ENCODE measurements around the gene TTYH2.
A peak's percentile ranks its signal among the peaks of the same experiment; 100 is the strongest.
"Not testable (repeated sequence)": the region's sequence is repeated elsewhere in the genome, so short reads cannot be mapped to it uniquely, and the experiment has no call there.

TTYH2 gene

DNA sequence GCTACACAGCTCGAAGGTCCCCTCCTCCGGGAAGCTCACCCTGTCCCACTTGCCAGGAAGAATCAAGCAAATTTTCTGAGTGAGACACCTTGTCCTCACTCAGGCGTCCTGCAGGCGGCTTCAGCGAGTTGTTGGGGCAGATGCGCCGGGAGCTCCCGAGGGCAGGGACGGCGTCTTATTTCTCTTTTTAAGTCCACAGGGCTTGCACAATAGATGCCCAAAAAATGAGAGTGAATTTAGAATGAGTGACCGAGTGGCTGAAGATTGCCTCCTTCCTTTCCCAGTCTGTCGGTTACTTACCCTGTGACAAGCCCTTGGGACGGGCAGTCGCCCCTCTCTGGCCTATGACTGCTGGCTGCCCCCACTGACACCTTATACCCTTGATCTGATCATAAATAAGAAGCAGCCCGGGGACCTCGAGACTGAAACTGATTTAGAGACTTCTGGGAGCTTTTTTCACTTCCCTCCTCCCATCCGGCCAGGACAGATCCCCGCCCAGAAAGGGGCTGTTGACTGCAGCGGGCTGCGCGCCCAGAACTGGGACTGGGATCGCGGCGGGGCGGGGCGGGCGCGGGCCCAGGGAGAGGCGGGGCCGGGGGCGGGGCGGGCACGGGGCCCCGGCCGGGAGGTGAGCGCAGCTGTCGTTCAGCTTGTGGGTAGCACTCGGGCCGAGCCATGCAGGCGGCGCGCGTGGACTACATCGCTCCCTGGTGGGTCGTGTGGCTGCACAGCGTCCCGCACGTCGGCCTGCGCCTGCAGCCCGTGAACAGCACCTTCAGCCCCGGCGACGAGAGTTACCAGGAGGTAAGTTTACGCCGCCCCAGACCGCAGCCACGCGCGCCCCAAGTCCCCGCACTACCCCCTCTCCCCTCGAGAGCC is at the start of gene TTYH2:
TSS of gene TTYH2 (plus strand) at position 659 of the 879 bp plus-strand sequence. CDS start at position 676, 17 bp downstream.
- DNase-seq (ENCODE audit: low read depth): peak; percentile 56
- H3K4me3 ChIP-seq (ENCODE audit: low read depth, low read length): peak within 1 kb of the TSS; percentile 62

DNA sequence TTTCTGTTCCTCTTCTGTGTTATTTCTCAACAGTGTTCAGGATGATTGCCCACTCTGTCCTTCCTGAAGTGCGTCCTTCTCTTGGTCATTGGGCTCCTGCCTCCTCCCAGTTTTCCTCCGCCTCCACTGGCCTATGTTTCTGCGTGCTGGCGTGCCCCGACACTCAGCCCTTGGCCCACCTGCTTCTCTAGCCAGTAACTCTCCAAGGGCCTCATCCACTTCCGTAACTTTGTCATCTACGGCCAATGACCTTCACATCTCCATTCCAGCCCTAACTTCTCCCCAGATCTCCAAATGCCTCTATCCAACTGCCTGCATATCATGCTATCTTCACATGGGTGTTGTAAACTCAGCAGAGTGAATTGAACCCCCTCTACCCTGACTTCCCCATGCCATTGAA is 49.5 kb upstream of the TTYH2 start:
- no peak overlapping the region for H3K4me3 ChIP-seq (ENCODE audit: low read depth, low read length)
- DNase-seq (ENCODE audit: low read depth): no peak

- no peak overlapping the region for H3K4me3 ChIP-seq (ENCODE audit: low read depth, low read length)
- DNase-seq (ENCODE audit: low read depth): no peak
Measured at GRCh38 chr17:74164446-74165045, 48.8 kb upstream of the TTYH2 start.

DNA sequence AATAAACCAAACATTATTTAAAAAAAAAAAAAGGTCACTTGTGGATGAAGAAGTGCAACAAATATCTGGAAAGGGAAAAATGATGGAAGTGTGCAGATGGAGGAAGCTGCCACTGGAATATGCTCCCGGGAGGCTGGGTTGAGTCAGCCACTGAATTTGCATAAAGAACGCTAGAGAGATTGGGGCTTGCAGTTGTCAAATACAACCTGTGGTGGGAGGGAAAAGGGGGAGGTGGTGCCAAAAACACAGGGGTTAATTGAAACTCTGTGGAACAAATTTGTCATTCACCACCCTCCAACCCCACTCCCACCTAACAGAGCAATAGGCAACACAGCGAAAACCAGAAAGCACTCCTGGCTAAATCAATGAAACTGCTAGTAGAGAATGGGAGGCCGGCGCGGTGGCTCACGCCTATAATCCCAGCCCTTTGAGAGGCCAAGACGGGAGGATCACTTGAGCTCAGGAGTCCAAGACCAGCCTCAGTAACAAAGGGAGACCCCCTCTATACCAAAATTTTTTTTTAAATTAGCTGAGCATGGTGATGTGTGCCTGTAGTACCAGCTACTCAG is 47.5 kb upstream of the TTYH2 start:
- no peak for DNase-seq (ENCODE audit: low read depth)
- no peak overlapping the region for H3K4me3 ChIP-seq (ENCODE audit: low read depth, low read length)

- H3K4me3 ChIP-seq (ENCODE audit: low read depth, low read length): no peak overlapping the region
- no peak for DNase-seq (ENCODE audit: low read depth)
Measured at GRCh38 chr17:74170924-74171323, 42.4 kb upstream of the TTYH2 start.

- DNase-seq (ENCODE audit: low read depth): no peak
- no peak overlapping the region for H3K4me3 ChIP-seq (ENCODE audit: low read depth, low read length)
Measured at GRCh38 chr17:74172700-74173099, 40.7 kb upstream of the TTYH2 start.

DNA sequence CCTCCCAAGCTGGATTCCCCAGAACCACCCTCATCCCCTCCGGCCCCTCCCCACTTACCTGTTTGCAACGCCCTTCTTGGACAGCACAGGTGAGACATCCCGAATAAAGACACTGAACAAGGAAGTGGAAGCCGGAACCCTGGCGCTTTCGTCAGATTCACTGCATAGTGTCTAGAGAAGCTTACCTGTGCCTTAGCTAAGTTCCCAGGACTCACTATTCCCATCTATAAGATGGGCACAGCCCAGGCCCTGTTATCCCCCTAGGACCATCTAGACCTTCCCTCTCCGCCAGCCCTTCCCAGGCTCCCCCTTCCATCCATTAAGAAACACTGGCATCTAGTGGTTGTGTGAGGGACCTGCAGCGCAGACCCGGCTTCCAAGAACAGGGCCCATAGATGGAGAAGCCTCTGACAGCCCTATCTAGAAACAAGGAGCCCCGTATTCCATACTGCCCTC is 36.8 kb upstream of the TTYH2 start:
- no peak for DNase-seq (ENCODE audit: low read depth)
- H3K4me3 ChIP-seq (ENCODE audit: low read depth, low read length): no peak overlapping the region

GRCh38 chr17:74177018-74177450 is 36.3 kb upstream of the TTYH2 start:
- no peak for DNase-seq (ENCODE audit: low read depth)
- H3K4me3 ChIP-seq (ENCODE audit: low read depth, low read length): no peak overlapping the region

GRCh38 chr17:74179576-74179975 is 33.8 kb upstream of the TTYH2 start:
- DNase-seq (ENCODE audit: low read depth): no peak
- H3K4me3 ChIP-seq (ENCODE audit: low read depth, low read length): no peak overlapping the region

- H3K4me3 ChIP-seq (ENCODE audit: low read depth, low read length): no peak overlapping the region
- no peak for DNase-seq (ENCODE audit: low read depth)
Measured at GRCh38 chr17:74180336-74180735, 33.0 kb upstream of the TTYH2 start.

- no peak for DNase-seq (ENCODE audit: low read depth)
- no peak overlapping the region for H3K4me3 ChIP-seq (ENCODE audit: low read depth, low read length)
Measured at GRCh38 chr17:74181341-74181740, 32.0 kb upstream of the TTYH2 start.

GRCh38 chr17:74182041-74182723 is 31.2 kb upstream of the TTYH2 start:
- H3K4me3 ChIP-seq (ENCODE audit: low read depth, low read length): no peak overlapping the region
- DNase-seq (ENCODE audit: low read depth): no peak

DNA sequence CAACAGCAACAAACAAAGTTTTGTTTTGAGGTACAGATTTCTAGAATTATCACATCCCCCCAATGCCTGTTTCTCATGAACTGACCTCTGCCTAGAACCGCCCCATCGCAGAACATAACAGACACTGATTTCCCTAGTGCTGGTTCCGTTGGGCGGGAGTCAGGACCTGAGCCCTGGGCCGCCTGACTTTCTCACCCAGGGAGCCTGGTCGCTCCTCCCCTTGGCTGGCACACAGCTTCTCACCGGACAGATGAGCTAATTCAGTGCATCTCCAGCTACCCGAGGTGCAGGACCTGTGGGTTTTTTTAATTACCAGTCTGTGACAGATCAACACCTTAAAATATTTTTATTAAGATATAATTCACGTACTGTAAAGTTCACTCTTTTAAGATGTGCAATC is 30.0 kb upstream of the TTYH2 start:
- no peak overlapping the region for H3K4me3 ChIP-seq (ENCODE audit: low read depth, low read length)
- no peak for DNase-seq (ENCODE audit: low read depth)

DNA sequence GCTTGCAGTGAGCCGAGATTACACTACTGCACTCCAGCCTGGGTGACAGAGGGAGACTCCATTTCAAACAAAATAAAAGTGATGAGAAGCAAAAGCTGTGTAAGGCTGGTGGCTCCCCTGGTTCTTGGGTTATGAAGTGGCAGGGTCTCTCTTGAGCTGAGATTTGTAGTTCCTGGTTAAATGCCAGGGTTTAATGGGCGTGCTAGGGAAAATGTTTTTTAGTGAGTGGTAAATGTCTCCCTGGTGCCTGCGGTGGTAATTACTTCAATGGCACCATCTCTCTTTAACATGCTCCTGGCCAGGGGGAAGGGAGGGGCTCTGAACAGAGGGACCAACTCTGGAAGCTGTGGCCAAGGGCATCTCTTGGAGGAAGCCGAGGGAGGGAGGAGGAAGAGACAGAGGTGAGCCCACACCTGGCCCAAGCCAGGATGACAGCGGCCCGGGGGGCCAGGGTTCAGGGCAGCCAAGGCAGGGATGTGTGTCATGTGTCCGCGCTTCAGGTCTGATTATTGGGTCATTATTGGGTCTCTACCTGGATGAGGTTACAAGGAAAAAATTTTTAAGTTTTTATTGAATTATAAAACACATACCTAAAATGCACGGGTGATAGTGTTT is 27.7 kb upstream of the TTYH2 start:
- DNase-seq (ENCODE audit: low read depth): no peak
- H3K4me3 ChIP-seq (ENCODE audit: low read depth, low read length): no peak overlapping the region

GRCh38 chr17:74186498-74186897 is 26.9 kb upstream of the TTYH2 start:
- no peak overlapping the region for H3K4me3 ChIP-seq (ENCODE audit: low read depth, low read length)

DNA sequence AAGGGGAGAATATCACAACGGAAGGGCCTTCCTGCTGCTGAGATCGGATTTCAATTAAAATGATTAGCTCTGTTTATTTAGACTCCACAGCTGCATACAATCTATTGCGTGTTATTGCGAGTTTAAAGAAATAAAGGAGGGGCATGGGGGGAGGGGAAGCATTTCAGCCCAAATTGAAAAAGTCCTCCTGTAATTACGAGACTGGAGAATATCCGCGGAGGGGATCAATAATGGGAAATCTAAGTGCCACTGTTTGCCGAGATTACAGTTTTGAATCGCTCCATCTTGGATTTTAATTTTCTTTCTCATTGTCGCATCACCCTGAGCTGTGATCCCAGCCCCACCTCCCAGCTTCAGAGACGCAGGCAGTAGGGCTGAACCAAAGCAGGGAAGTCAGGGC is 25.6 kb upstream of the TTYH2 start:
- no peak overlapping the region for H3K4me3 ChIP-seq (ENCODE audit: low read depth, low read length)
- DNase-seq (ENCODE audit: low read depth): no peak

More at GRCh38 chr17:74186498-74186897, 26.9 kb upstream of the TTYH2 start:
- no peak for DNase-seq (ENCODE audit: low read depth)

GRCh38 chr17:74188687-74189086 is 24.7 kb upstream of the TTYH2 start:
- DNase-seq (ENCODE audit: low read depth); H3K4me3 ChIP-seq (ENCODE audit: low read depth, low read length): not testable (repeated sequence)

DNA sequence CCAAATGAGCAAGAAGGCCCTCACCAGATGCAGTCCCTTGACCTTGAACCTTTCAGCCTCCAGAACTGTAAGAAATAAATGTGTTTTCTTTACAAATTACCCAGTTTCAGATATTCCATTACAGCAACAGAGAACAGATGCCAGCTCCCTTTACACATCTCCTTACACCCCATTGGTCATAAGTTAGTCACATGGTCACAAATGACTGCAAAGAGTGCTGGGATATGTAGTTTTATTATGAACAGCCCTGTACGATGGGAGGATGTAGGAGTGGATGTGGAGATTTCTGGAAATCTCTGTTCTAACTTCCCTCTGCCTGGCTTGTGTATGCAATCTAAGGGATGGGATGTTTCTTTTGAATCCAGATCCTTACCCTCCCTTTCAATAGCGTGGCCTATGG is 23.2 kb upstream of the TTYH2 start:
- H3K4me3 ChIP-seq (ENCODE audit: low read depth, low read length): no peak overlapping the region
- DNase-seq (ENCODE audit: low read depth): no peak

DNA sequence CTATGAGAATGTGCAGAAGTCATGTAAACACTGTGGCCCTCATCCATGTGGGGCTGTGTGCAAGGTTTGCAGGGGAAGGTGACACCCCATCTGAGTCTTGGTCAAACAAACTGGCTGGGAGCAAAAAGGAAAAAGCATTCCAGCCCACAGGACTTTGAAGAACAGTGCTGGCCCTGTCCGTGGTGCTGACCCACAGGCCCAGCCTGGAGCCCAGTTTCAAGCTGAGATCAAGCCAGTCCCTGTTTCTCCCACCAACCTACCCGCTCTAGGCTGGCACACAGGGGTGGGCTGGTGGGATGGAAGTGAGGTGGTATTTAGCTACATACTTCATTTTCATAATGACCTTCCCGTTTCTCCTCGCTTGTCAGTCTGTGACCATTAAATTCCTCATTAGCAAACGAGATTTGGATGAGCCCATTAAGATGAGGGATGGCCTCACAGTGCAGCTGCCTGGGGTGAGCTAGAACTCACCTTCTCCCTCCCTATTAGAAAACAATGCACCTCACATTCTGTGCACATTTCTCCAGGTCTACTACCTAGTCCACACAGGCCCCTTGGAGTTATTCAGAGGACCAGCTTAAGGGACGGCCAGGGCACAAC is 22.5 kb upstream of the TTYH2 start:
- no peak for DNase-seq (ENCODE audit: low read depth)
- H3K4me3 ChIP-seq (ENCODE audit: low read depth, low read length): no peak overlapping the region
